GM12878 (cell line): Measurements from ENCODE around the gene NDUFB2. TPM values are rescaled to one million over a fixed set of nuclear protein-coding genes. Genes with fewer than 3 reads are reported as not detected.

ENCODE experiments used
- ATAC-seq: fragments of 200-7000 bp; cut with Tn5 transposase; 3 replicates; pipeline ENCODE4 v1.9.1; 2020; ENCODE audit warnings: mild to moderate bottlenecking, moderate library complexity
- BruUV-seq: library from RNA; stranded (reverse); fragments of 400-500 nt; replicated peaks from 2 replicates; lab custom pipeline; 2021; lab: Mats Ljungman, UMichigan
- CTCF ChIA-PET: fragments of 300-600 bp; sonication (Branson Sonifier 250); formaldehyde crosslinking; extraction: SDS; loops from one replicate; lab custom pipeline; 2021; ENCODE audit warnings: inconsistent platforms; lab: Yijun Ruan, JAX
- POLR2A ChIA-PET: fragments of 350-600 bp; formaldehyde crosslinking; extraction: SDS; loops from one replicate; lab custom pipeline; 2021; ENCODE audit warnings: inconsistent platforms; lab: Charles Lee
- RAD21 ChIA-PET: fragments of 300-600 bp; sonication (Branson Sonifier 250); formaldehyde crosslinking; loops from one replicate; lab custom pipeline; 2023; ENCODE audit warnings: antibody characterized with exemption; ENCODE audit not compliant: unreplicated experiment; lab: Charles Lee
- SMC1A ChIA-PET: fragments of 300-600 bp; sonication (Branson Sonifier 250); formaldehyde crosslinking; loops from one replicate; lab custom pipeline; 2023; ENCODE audit not compliant: unreplicated experiment, uncharacterized antibody; lab: Charles Lee
- DNase-seq: peaks from one replicate; pipeline ENCODE4 v3.0.0-alpha.2; 2011; ENCODE audit warnings: low read depth, low spot score
- FAIRE-seq: peaks from 3 replicates; lab custom pipeline; 2011; peaks lifted over from hg19 to GRCh38; lab: Jason Lieb, UNC
- H2AFZ ChIP-seq: 2 replicates; pipeline ENCODE4 v1.6.0; 2011; ENCODE audit warnings: low read depth, low read length, control low read depth; ENCODE audit not compliant: control insufficient read depth
- H3K27ac ChIP-seq: 2 replicates; pipeline ENCODE4 v1.5.1; 2011; ENCODE audit warnings: control low read depth; ENCODE audit not compliant: control insufficient read depth, insufficient read depth
- H3K27me3 ChIP-seq, 2 experiments: replicated peaks in 1 of 2; 2 replicates each; pipeline versions ENCODE4 v1.6.0 to v1.6.1; 2011; ENCODE audit warnings: low read length in 1 of 2; ENCODE audit not compliant: control insufficient read depth in 2 of 2, insufficient read depth in 2 of 2
- H3K36me3 ChIP-seq, 2 experiments: 2 replicates each; pipeline ENCODE4 v1.5.1; 2011; ENCODE audit warnings: low read length in 1 of 2; ENCODE audit not compliant: control insufficient read depth in 2 of 2, insufficient read depth in 2 of 2
- H3K4me1 ChIP-seq: 2 replicates; pipeline ENCODE4 v1.6.1; 2011; ENCODE audit warnings: mild to moderate bottlenecking, low read length, moderate library complexity, mixed read lengths; ENCODE audit not compliant: control insufficient read depth, insufficient read depth
- H3K4me2 ChIP-seq: 2 replicates; pipeline ENCODE4 v1.6.0; 2011; ENCODE audit warnings: control low read depth; ENCODE audit not compliant: control insufficient read depth, insufficient read depth
- H3K4me3 ChIP-seq: fragments of 200-600 bp; sonication (generic); 2 replicates; pipeline ENCODE4 v1.5.1; 2016
- H3K79me2 ChIP-seq: 2 replicates; pipeline ENCODE4 v1.6.0; 2011; ENCODE audit warnings: low read length; ENCODE audit not compliant: control insufficient read depth, insufficient read depth
- H3K9ac ChIP-seq: 2 replicates; pipeline ENCODE4 v1.8.0; 2011; ENCODE audit warnings: low read length, control low read depth, mixed read lengths; ENCODE audit not compliant: control insufficient read depth, insufficient read depth
- H3K9me3 ChIP-seq: replicated peaks from 3 replicates; pipeline ENCODE4 v1.5.1; 2011; ENCODE audit warnings: mild to moderate bottlenecking, low read length; ENCODE audit not compliant: control insufficient read depth, insufficient read depth
- H4K20me1 ChIP-seq: 2 replicates; pipeline ENCODE4 v1.6.0; 2011; ENCODE audit not compliant: control insufficient read depth, insufficient read depth
- ASH2L ChIP-seq: fragments of 300-600, 200-600 bp; sonication (generic); IDR thresholded peaks from 2 replicates; pipeline ENCODE4 v1.6.1; 2017; ENCODE audit warnings: low read depth, mild to moderate bottlenecking, borderline replicate concordance
- EGR1 ChIP-seq, 2 experiments: IDR thresholded peaks; 1 replicate in 1 of 2; 2 replicates in 1 of 2; pipeline ENCODE4 v1.6.1; 2011 to 2012; ENCODE audit warnings: low read depth in 2 of 2, low read length in 2 of 2, borderline replicate concordance in 1 of 2, mild to moderate bottlenecking in 1 of 2, moderate library complexity in 1 of 2
- HCFC1 ChIP-seq: fragments of 150-350 bp; IDR thresholded peaks from 2 replicates; pipeline ENCODE4 v1.6.1; 2014; ENCODE audit warnings: low read length
- HDAC2 ChIP-seq: fragments of 200-600 bp; sonication (generic); IDR thresholded peaks from 2 replicates; pipeline ENCODE4 v1.6.1; 2017
- MAX ChIP-seq: IDR thresholded peaks from 2 replicates; pipeline ENCODE4 v1.6.1; 2012; ENCODE audit warnings: low read depth, low read length, improper control_type of control experiment
- MTA3 ChIP-seq: IDR thresholded peaks from 2 replicates; pipeline ENCODE4 v1.6.1; 2012; ENCODE audit warnings: low read length, inconsistent platforms, borderline replicate concordance
- NBN ChIP-seq: fragments of 450-650 bp; IDR thresholded peaks from 2 replicates; pipeline ENCODE4 v1.6.1; 2016
- NFYA ChIP-seq: IDR thresholded peaks from 2 replicates; pipeline ENCODE4 v1.6.1; 2011; ENCODE audit warnings: low read depth, mild to moderate bottlenecking, low read length, improper control_type of control experiment, borderline replicate concordance
- PKNOX1 ChIP-seq: fragments of 450-650 bp; IDR thresholded peaks from 2 replicates; pipeline ENCODE4 v1.6.1; 2016; ENCODE audit warnings: mild to moderate bottlenecking
- RBBP5 ChIP-seq: fragments of 200-600 bp; sonication (generic); conservative IDR thresholded peaks from 2 replicates; pipeline ENCODE4 v1.6.1; 2016
- SMARCA5 ChIP-seq: fragments of 450-650 bp; IDR thresholded peaks from 2 replicates; pipeline ENCODE4 v1.6.1; 2017; ENCODE audit warnings: mild to moderate bottlenecking
- SP1 ChIP-seq: IDR thresholded peaks from one replicate; pipeline ENCODE4 v1.6.1; 2011; ENCODE audit warnings: low read depth, low read length
- SRF ChIP-seq, 2 experiments: IDR thresholded peaks; 2 replicates each; pipeline ENCODE4 v1.6.1; 2011; ENCODE audit warnings: low read depth in 2 of 2, low read length in 2 of 2, mild to moderate bottlenecking in 1 of 2, moderate library complexity in 1 of 2
- SUPT20H ChIP-seq: IDR thresholded peaks from 2 replicates; pipeline ENCODE4 v1.6.1; 2011; ENCODE audit warnings: low read depth, mild to moderate bottlenecking, low read length, moderate library complexity, borderline replicate concordance; ENCODE audit not compliant: control insufficient read depth
- TARDBP ChIP-seq: IDR thresholded peaks from 2 replicates; pipeline ENCODE4 v1.6.1; 2016; ENCODE audit warnings: borderline replicate concordance
- USF2 ChIP-seq: IDR thresholded peaks from 2 replicates; pipeline ENCODE4 v1.6.1; 2011; ENCODE audit warnings: low read depth, low read length, improper control_type of control experiment, borderline replicate concordance
- ZSCAN29 ChIP-seq: fragments of 450-650 bp; IDR thresholded peaks from 2 replicates; pipeline ENCODE4 v1.6.1; 2017; ENCODE audit warnings: mild to moderate bottlenecking, moderate library complexity
- WGBS: methylation state at CpG from one replicate; pipeline ENCODE4 v1.1.6; 2016; ENCODE audit warnings: low lambda C conversion rate; ENCODE audit not compliant: insufficient replicate concordance, insufficient coverage; ENCODE audit errors: missing lambda C conversion rate; 5-methylcytosine and 5-hydroxymethylcytosine counted together
- in situ Hi-C: fragments of 300-500 bp; cut with MboI; formaldehyde crosslinking; loops from 9 replicates; pipeline ENCODE4 v1.14.3; 2018; ENCODE audit warnings: mixed read lengths
- intact Hi-C: fragments of 100-400 bp; cut with micrococcal nuclease; formaldehyde crosslinking; loops from one replicate; pipeline ENCODE4 v1.14.2; 2022; ENCODE audit not compliant: unreplicated experiment
- polyA plus RNA-seq, 11 experiments: library from polyadenylated mRNA; depleted of rRNA in 4 of 11; unstranded in 6 of 11; stranded (reverse) in 5 of 11; fragments of >200 nt; fragmentation: Nextera tagmentation in 4 of 11; fragmentation: Illumina TruSeq in 1 of 11; extraction: Ambion mirVana in 4 of 11; extraction: Trizol in 1 of 11; gene quantifications; 1 replicate in 1 of 11; 2 replicates in 10 of 11; pipeline versions ENCODE4 v1.2.1 to v1.2.3, GENCODE V29; 2011 to 2016; ENCODE audit warnings: inconsistent platforms in 2 of 11, missing spikeins in 2 of 11, low read depth in 1 of 11
- total RNA-seq, 4 experiments: library from RNA; depleted of rRNA in 3 of 4; stranded (reverse); fragments of >200 nt in 3 of 4; fragmentation: Illumina TruSeq in 1 of 4; extraction: Trizol in 1 of 4; gene quantifications; 2 replicates each; pipeline versions ENCODE4 v1.2.1 to v1.2.3, GENCODE V29; 2013 to 2021

NDUFB2 gene
- total and polyA plus RNA-seq, 10 of the 15 experiments (the other 5 are each of a cell fraction or from before 2014, with no cell fraction given) = 109 to 1,236 (median 323) TPM

- DNase-seq (no peak), ATAC-seq (no peak), FAIRE-seq (no peak)
- no peaks in the 10 kb centered on the region for H3K4me1 ChIP-seq
- intact Hi-C loops = no loop called here
- TF ChIP-seq RBBP5 (no peak), HCFC1 (no peak), ASH2L (no peak), SUPT20H (no peak), SMARCA5 (no peak), USF2 (no peak), EGR1 (IDR thresholded peaks at IDR 0.05; ENCODE audit: borderline replicate concordance in 1 of 2, low read depth in 2 of 2, low read length in 2 of 2) (no peak), ZSCAN29 (no peak), SRF (IDR thresholded peaks at IDR 0.05; ENCODE audit: low read depth in 2 of 2, low read length in 2 of 2) (no peak), PKNOX1 (no peak), NFYA (no peak), NBN (no peak), MAX (no peak), MTA3 (no peak), SP1 (no peak), HDAC2 (no peak), TARDBP (no peak)
- H2AFZ ChIP-seq = no peak overlapping the region
- ChIA-PET POLR2A (interaction anchor here (0.7 kb wide), 1 partner anchor 38 kb away, joined by 8 read pairs; no protein-coding TSS in a partner anchor), SMC1A (interaction anchor here (1.3 to 1.6 kb wide), 2 partner anchors 12 to 78 kb away, joined by 3 to 4 read pairs; no protein-coding TSS in a partner anchor), CTCF (no interaction called here), RAD21 (no interaction called here)
- H3K4me3 ChIP-seq = no peak overlapping the region
- no peak overlapping the region for H3K9ac ChIP-seq
- H3K27ac ChIP-seq = no peak overlapping the region
- H3K79me2 ChIP-seq = no peaks in the 10 kb centered on the region
- 100% methylated on average over 1 of the region's 1 CpG for WGBS
- H3K36me3 ChIP-seq = no peaks in the 10 kb centered on the region
- no peak overlapping the region for H3K4me2 ChIP-seq
- no peaks in the 10 kb centered on the region for H3K27me3 ChIP-seq
- H3K9me3 ChIP-seq = no peaks in the 10 kb centered on the region
- H4K20me1 ChIP-seq = no peaks in the 10 kb centered on the region
- no TSS peak for BruUV-seq
- in situ Hi-C loops = no loop called here
Observed at GRCh38 chr7:140752533-140752932, 56.0 kb downstream of the NDUFB2 start.
